Gastroesophageal sphincter (tissue), 4 donors: ENCODE measurements around the gene PNPLA1. TPM values are rescaled to one million over a fixed set of nuclear protein-coding genes. Genes with fewer than 3 reads are reported as not detected.

ENCODE experiments used
- ATAC-seq: fragments of 150-250 bp; one replicate; pipeline ENCODE4 v1.9.1; 2016; ENCODE audit warnings: mild to moderate bottlenecking, moderate library complexity
- H3K27ac ChIP-seq, 4 donors: fragments of 200-600 bp; sonication (generic) in 3 of 4; 1 replicate in 3 of 4; 2 replicates in 1 of 4; pipeline ENCODE4 v1.5.1; 2016 to 2019
- H3K27me3 ChIP-seq: fragments of 200-600 bp; sonication (generic); one replicate; pipeline ENCODE4 v1.5.1; 2019
- H3K36me3 ChIP-seq, 2 donors: fragments of 200-600 bp; sonication (generic); one replicate each; pipeline ENCODE4 v1.5.1; 2019; ENCODE audit warnings: control low read depth in 1 of 2
- H3K4me1 ChIP-seq, 3 donors: fragments of 200-600 bp; sonication (generic); 1 replicate in 2 of 3; 2 replicates in 1 of 3; pipeline ENCODE4 v1.5.1; 2016 to 2019; ENCODE audit warnings: control low read depth in 2 of 3
- H3K4me3 ChIP-seq, 2 donors: fragments of 200-600 bp; sonication (generic); one replicate each; pipeline ENCODE4 v1.5.1; 2019; ENCODE audit warnings: mild to moderate bottlenecking in 1 of 2, moderate library complexity in 1 of 2
- H3K9me3 ChIP-seq, 3 donors: fragments of 200-600 bp; sonication (generic); one replicate each; pipeline ENCODE4 v1.5.1; 2017 to 2019; ENCODE audit warnings: control low read depth in 2 of 3
- EP300 ChIP-seq: sonication (generic); formaldehyde crosslinking; IDR thresholded peaks from one replicate; pipeline ENCODE4 v1.6.1; 2017; ENCODE audit warnings: antibody characterized with exemption, mild to moderate bottlenecking
- POLR2A ChIP-seq, 2 donors: fragments of 450-650 bp; IDR thresholded peaks; one replicate each; pipeline ENCODE4 v1.6.1; 2017; ENCODE audit warnings: antibody characterized with exemption in 2 of 2, mild to moderate bottlenecking in 2 of 2, moderate library complexity in 1 of 2
- POLR2AphosphoS5 ChIP-seq: sonication (generic); formaldehyde crosslinking; IDR thresholded peaks from one replicate; pipeline ENCODE4 v1.6.1; 2017; ENCODE audit warnings: antibody characterized with exemption
- WGBS, 2 donors: methylation state at CpG; one replicate each; pipeline ENCODE4 v1.1.5; 2018; ENCODE audit warnings: low coverage in 1 of 2; 5-methylcytosine and 5-hydroxymethylcytosine counted together
- total RNA-seq, 4 donors: library from RNA; depleted of rRNA; stranded (reverse); fragments of >200 nt; gene quantifications; one replicate each; pipeline ENCODE4 v1.1.0, GENCODE V29; 2016
- TF ChIP-seq, protein P1 (sequence below), 4 experiments: fragments of 200-600 bp in 2 of 4; fragments of 450-650 bp in 2 of 4; sonication (generic) in 1 of 4; IDR thresholded peaks; one replicate each; pipeline ENCODE4 v1.5.1; 2017 to 2019; ENCODE audit warnings: antibody characterized with exemption in 4 of 4, mild to moderate bottlenecking in 2 of 4, moderate library complexity in 2 of 4

Gene PNPLA1
- total RNA-seq, 4 donors from 2014 or later: not detected

DNA sequence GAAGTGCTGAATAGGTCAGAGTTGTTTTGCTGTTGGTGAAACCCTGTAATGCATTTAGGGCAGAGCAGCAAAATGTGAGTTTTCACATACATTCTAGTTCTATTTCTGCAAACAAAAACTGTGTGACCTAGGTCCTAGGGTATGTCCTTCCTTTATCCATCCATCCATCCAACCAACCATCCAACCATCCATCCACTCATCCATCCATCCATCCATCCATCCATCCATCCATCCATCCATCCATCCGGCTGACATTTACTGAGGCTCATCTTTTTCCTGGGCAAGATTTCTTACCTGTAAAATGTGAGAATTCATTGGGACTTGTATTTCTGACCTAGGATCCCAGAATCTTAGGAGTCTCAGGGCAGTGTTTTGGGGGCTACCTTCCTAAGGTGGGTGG, 14.5 kb downstream of the PNPLA1 start:
- Histone ChIP-seq H3K27ac (no peak overlapping the region), H3K27me3 (peaks cover 43% of the 10 kb centered on the region), H3K9me3 (peaks cover 0 to 12% (median 0%) of the 10 kb centered on the region in 3 donors), H3K4me1 (no peaks in the 10 kb centered on the region), H3K36me3 (no peaks in the 10 kb centered on the region), H3K4me3 (no peak overlapping the region)
- 100% methylated on average over 1 of the region's 1 CpG for WGBS, 2 donors
- no peak for TF ChIP-seq POLR2A (IDR thresholded peaks at IDR 0.05)
- TF ChIP-seq, protein P1, sequence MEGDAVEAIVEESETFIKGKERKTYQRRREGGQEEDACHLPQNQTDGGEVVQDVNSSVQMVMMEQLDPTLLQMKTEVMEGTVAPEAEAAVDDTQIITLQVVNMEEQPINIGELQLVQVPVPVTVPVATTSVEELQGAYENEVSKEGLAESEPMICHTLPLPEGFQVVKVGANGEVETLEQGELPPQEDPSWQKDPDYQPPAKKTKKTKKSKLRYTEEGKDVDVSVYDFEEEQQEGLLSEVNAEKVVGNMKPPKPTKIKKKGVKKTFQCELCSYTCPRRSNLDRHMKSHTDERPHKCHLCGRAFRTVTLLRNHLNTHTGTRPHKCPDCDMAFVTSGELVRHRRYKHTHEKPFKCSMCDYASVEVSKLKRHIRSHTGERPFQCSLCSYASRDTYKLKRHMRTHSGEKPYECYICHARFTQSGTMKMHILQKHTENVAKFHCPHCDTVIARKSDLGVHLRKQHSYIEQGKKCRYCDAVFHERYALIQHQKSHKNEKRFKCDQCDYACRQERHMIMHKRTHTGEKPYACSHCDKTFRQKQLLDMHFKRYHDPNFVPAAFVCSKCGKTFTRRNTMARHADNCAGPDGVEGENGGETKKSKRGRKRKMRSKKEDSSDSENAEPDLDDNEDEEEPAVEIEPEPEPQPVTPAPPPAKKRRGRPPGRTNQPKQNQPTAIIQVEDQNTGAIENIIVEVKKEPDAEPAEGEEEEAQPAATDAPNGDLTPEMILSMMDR (IDR thresholded peaks at IDR 0.05): no peak
- no peak for TF ChIP-seq POLR2AphosphoS5
- TF ChIP-seq EP300: no peak
- ATAC-seq: no peak

DNA sequence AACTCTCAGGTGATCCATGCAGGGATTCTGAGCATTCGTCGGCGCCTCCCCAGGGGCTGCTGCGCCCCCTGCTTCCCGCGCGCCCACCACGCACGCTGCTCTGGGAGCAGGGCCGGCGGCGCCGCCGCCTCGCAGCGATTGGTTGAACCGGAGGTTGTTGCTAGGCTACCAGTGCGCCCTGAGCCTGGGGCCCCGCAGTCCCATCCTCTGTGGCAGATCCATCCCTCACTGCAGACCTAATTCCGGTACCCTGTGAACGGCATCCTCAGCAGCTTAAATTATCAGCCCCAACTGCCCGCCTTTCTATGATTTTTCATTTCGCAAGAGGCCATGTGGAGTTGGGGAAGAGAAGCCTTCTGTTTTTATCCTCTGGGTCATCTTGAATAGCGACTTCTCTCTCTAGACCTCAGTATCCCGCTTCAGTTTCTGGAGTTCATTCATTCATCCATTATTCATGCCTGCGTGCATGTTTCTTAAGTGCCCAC, 15.4 kb downstream of the PNPLA1 start:
- no peak for ATAC-seq
- peaks cover 38% of the 10 kb centered on the region for H3K27me3 ChIP-seq
- 34 to 41% methylated on average over 5 to 7 of the region's 26 CpGs for WGBS, 2 donors

DNA sequence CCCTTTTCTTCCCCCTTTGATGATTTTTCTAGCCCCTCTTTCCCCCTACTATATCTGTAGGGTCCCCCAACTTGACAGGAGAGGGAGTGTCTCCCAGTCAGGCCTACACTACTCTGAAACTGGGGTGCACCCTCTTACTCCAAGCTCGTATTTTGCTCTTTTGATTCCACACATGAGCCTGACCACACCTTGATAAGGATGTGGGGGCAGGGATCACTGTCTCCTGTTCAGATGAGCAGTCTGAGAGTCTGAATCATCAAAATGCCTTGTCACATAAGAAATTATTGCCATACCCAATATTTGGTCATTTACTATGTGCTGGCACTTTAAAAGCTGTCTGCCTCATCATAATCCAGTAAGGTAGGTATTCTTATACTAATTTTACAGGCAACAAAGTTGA, 15.9 kb downstream of the PNPLA1 start:
- WGBS, 2 donors: 89 to 100% methylated on average over 1 of the region's 1 CpG
- H3K27me3 ChIP-seq: peaks cover 37% of the 10 kb centered on the region

More for the DNA sequence above, 15.4 kb downstream of the PNPLA1 start:
- no peak overlapping the region for H3K27ac ChIP-seq
- H3K4me3 ChIP-seq: no peak overlapping the region
- H3K4me1 ChIP-seq: no peaks in the 10 kb centered on the region
- no peaks in the 10 kb centered on the region for H3K36me3 ChIP-seq
- peaks cover 0 to 12% (median 0%) of the 10 kb centered on the region in 3 donors for H3K9me3 ChIP-seq
- TF ChIP-seq POLR2A (IDR thresholded peaks at IDR 0.05) (no peak), POLR2AphosphoS5 (no peak), EP300 (no peak)
- TF ChIP-seq, protein P1 (IDR thresholded peaks at IDR 0.05): no peak

DNA sequence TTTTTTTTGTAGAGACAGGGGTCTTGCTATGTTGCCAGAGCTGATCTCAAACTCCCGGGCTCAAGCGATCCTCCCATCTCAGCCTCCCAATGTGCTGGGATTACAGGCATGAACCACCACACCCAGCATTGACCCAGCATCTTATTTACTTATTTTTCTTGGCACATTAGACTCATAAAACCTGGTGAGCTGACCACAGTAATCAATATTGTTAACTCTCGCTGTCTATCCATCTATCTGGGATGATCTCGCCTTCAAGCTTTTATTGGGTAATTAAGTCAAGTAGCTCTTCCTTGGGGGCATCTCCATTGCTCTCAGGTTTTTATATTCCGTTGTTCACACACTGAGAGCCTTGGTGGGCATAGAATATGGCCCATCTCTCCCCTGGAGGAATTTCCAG, 17.0 kb downstream of the PNPLA1 start:
- TF ChIP-seq POLR2AphosphoS5 (no peak), EP300 (no peak), POLR2A (IDR thresholded peaks at IDR 0.05) (no peak)
- TF ChIP-seq, protein P1 (IDR thresholded peaks at IDR 0.05): no peak
- no peaks in the 10 kb centered on the region for H3K36me3 ChIP-seq
- peaks cover 0 to 12% (median 0%) of the 10 kb centered on the region in 3 donors for H3K9me3 ChIP-seq
- peaks cover 48% of the 10 kb centered on the region for H3K27me3 ChIP-seq
- no peak overlapping the region for H3K4me3 ChIP-seq
- H3K4me1 ChIP-seq: no peaks in the 10 kb centered on the region
- 67 to 71% methylated on average over 4 of the region's 5 CpGs for WGBS, 2 donors
- no peak overlapping the region for H3K27ac ChIP-seq
- no peak for ATAC-seq

More for the DNA sequence above, 15.9 kb downstream of the PNPLA1 start:
- no peak overlapping the region for H3K27ac ChIP-seq
- no peak overlapping the region for H3K4me3 ChIP-seq
- H3K4me1 ChIP-seq: no peaks in the 10 kb centered on the region
- ATAC-seq: no peak
- peaks cover 0 to 12% (median 0%) of the 10 kb centered on the region in 3 donors for H3K9me3 ChIP-seq
- H3K36me3 ChIP-seq: no peaks in the 10 kb centered on the region
- TF ChIP-seq EP300 (no peak), POLR2AphosphoS5 (no peak), POLR2A (IDR thresholded peaks at IDR 0.05) (no peak)
- TF ChIP-seq, protein P1 (IDR thresholded peaks at IDR 0.05): no peak

DNA sequence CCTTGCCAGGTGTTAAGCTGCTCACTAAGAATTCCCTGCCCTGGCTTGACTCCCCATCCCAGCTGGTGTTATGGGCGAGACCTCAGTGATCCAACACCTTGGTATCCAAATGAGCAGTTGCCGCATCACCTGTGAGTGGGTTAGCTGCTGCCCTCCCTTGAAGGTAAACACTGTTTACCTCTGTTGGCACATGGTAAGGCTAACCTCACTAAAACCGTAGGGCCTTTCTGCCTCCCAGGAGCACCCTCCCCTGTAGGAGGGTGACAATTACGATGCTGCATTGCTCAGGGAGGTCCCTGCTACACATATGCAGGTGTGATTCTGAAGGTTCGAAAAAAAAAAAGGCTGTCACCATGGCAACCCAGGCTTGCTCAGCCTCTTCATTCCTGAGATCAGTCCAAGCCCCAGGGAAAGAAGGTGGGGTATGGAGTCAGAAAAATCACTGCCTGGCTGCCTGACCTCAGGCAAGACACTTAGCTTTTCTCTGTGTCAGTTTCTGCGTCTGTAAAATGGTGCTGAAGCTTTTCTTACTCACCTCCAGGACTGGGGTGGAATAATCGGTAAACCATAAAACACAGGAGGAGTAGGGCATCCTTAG, 19.5 kb downstream of the PNPLA1 start:
- WGBS, 2 donors: 20 to 88% methylated on average over 1 to 2 of the region's 7 CpGs
- Histone ChIP-seq H3K27ac (no peak overlapping the region), H3K4me1 (no peaks in the 10 kb centered on the region), H3K36me3 (no peaks in the 10 kb centered on the region), H3K9me3 (no peaks in the 10 kb centered on the region), H3K27me3 (peaks cover 45% of the 10 kb centered on the region), H3K4me3 (no peak overlapping the region)
- TF ChIP-seq, protein P1 (IDR thresholded peaks at IDR 0.05): no peak
- TF ChIP-seq POLR2AphosphoS5 (no peak), EP300 (no peak), POLR2A (IDR thresholded peaks at IDR 0.05) (no peak)
- ATAC-seq: no peak
